Keratinocyte (primary cell): ENCODE data around the gene PAX1. TPM values are rescaled to one million over a fixed set of nuclear protein-coding genes. Genes with fewer than 3 reads are reported as not detected.

Experiments used
- DNase-seq: peaks from one replicate; pipeline ENCODE4 v3.0.0-alpha.2; 2011; ENCODE audit warnings: low read depth, missing footprints, low spot score
- FAIRE-seq: peaks from 2 replicates; lab custom pipeline; 2011; peaks lifted over from hg19 to GRCh38; lab: Jason Lieb, UNC
- H2AFZ ChIP-seq: 2 replicates; pipeline ENCODE4 v1.6.0; 2012; ENCODE audit warnings: low read length, control low read depth, inconsistent platforms; ENCODE audit not compliant: control insufficient read depth
- H3K27ac ChIP-seq: 2 replicates; pipeline ENCODE4 v1.5.1; 2011; ENCODE audit warnings: low read length; ENCODE audit not compliant: control insufficient read depth, insufficient read depth
- H3K27me3 ChIP-seq: 3 replicates; pipeline ENCODE4 v1.6.0; 2011; ENCODE audit warnings: low read length; ENCODE audit not compliant: control insufficient read depth, insufficient read depth; ENCODE audit errors: extremely low read depth
- H3K36me3 ChIP-seq, 2 experiments: 2 replicates in 1 of 2; 3 replicates in 1 of 2; pipeline ENCODE4 v1.5.1; 2011; ENCODE audit warnings: low read length in 2 of 2, mild to moderate bottlenecking in 1 of 2; ENCODE audit not compliant: control insufficient read depth in 2 of 2, insufficient read depth in 2 of 2; ENCODE audit errors: extremely low read depth in 1 of 2
- H3K4me1 ChIP-seq: 3 replicates; pipeline ENCODE4 v1.5.1; 2011; ENCODE audit warnings: low read length; ENCODE audit not compliant: control insufficient read depth, insufficient read depth; ENCODE audit errors: extremely low read depth
- H3K4me2 ChIP-seq: 3 replicates; pipeline ENCODE4 v1.6.0; 2011; ENCODE audit warnings: low read depth, low read length; ENCODE audit not compliant: control insufficient read depth, insufficient read depth; ENCODE audit errors: extremely low read depth
- H3K4me3 ChIP-seq, 3 experiments: fragments of 200-600 bp in 1 of 3; sonication (generic) in 1 of 3; 2 replicates in 2 of 3; 3 replicates in 1 of 3; pipeline ENCODE4 v1.5.1; 2011 to 2016; ENCODE audit warnings: low read length in 3 of 3, mild to moderate bottlenecking in 3 of 3, control low read depth in 2 of 3, inconsistent platforms in 1 of 3, low read depth in 1 of 3, mixed read lengths in 1 of 3, mixed run types in 1 of 3, moderate library complexity in 1 of 3; ENCODE audit not compliant: control insufficient read depth in 2 of 3, insufficient read depth in 2 of 3; ENCODE audit errors: extremely low read depth in 1 of 3
- H3K79me2 ChIP-seq: 2 replicates; pipeline ENCODE4 v1.6.0; 2012; ENCODE audit warnings: low read length; ENCODE audit not compliant: control insufficient read depth, insufficient read depth
- H3K9ac ChIP-seq: 3 replicates; pipeline ENCODE4 v1.6.0; 2011; ENCODE audit warnings: low read length; ENCODE audit not compliant: control insufficient read depth, insufficient read depth; ENCODE audit errors: extremely low read depth
- H3K9me1 ChIP-seq: 3 replicates; pipeline ENCODE4 v1.6.0; 2011; ENCODE audit warnings: low read length; ENCODE audit not compliant: control insufficient read depth, insufficient read depth; ENCODE audit errors: extremely low read depth
- H3K9me3 ChIP-seq: 2 replicates; pipeline ENCODE4 v1.5.1; 2012; ENCODE audit warnings: low read depth, low read length; ENCODE audit not compliant: control insufficient read depth
- H4K20me1 ChIP-seq: 3 replicates; pipeline ENCODE4 v1.6.0; 2011; ENCODE audit warnings: low read length; ENCODE audit not compliant: control insufficient read depth, insufficient read depth; ENCODE audit errors: extremely low read depth
- EZH2 ChIP-seq: IDR thresholded peaks from one replicate; pipeline ENCODE4 v1.6.1; 2012; ENCODE audit warnings: inconsistent platforms, mild to moderate bottlenecking, low read length, moderate library complexity
- dilution Hi-C: fragments of 300-500 bp; cut with MboI; formaldehyde crosslinking; loops from one replicate; pipeline ENCODE4 v1.7.0; 2020; ENCODE audit warnings: low sequenced_read_pairs; ENCODE audit not compliant: extremely low pct_ligation_motif_present
- polyA plus RNA-seq, 5 experiments: library from polyadenylated mRNA; depleted of rRNA in 3 of 5; stranded (reverse) in 3 of 5; stranded (forward) in 1 of 5; unstranded in 1 of 5; fragments of >200 nt; gene quantifications; 1 replicate in 1 of 5; 2 replicates in 3 of 5; 3 replicates in 1 of 5; pipeline versions ENCODE4 v1.2.1 to v1.2.3, GENCODE V29; 2011 to 2012; ENCODE audit warnings: missing spikeins in 2 of 5, low read depth in 1 of 5, low replicate concordance in 1 of 5
- TF ChIP-seq, protein P1 (sequence below), 3 experiments: IDR thresholded peaks in 1 of 3; conservative IDR thresholded peaks in 1 of 3; optimal IDR thresholded peaks in 1 of 3; 2 replicates in 2 of 3; 3 replicates in 1 of 3; pipeline versions ENCODE3 to v1.5.1; 2011; ENCODE audit warnings: low read length in 3 of 3, mild to moderate bottlenecking in 3 of 3, moderate library complexity in 2 of 3, control low read depth in 1 of 3, inconsistent platforms in 1 of 3; ENCODE audit not compliant: insufficient read depth in 2 of 3; ENCODE audit errors: extremely low read depth in 1 of 3

PAX1 gene
- polyA plus RNA-seq, 1 donor (not counting 4 experiments of a cell fraction or from before 2014, with no cell fraction given) = not detected

- Histone ChIP-seq H3K4me3 (no peak overlapping the region), H3K36me3 (no peaks in the 10 kb centered on the region), H3K27me3 (peaks cover 65% of the 10 kb centered on the region), H3K4me1 (no peaks in the 10 kb centered on the region), H3K79me2 (no peaks in the 10 kb centered on the region), H4K20me1 (no peaks in the 10 kb centered on the region), H2AFZ (no peak overlapping the region), H3K9me3 (no peaks in the 10 kb centered on the region), H3K9me1 (no peaks in the 10 kb centered on the region), H3K9ac (no peak overlapping the region), H3K4me2 (no peak overlapping the region), H3K27ac (no peak overlapping the region)
- dilution Hi-C loops = no loop called here
- no peak for TF ChIP-seq EZH2
- TF ChIP-seq, protein P1, sequence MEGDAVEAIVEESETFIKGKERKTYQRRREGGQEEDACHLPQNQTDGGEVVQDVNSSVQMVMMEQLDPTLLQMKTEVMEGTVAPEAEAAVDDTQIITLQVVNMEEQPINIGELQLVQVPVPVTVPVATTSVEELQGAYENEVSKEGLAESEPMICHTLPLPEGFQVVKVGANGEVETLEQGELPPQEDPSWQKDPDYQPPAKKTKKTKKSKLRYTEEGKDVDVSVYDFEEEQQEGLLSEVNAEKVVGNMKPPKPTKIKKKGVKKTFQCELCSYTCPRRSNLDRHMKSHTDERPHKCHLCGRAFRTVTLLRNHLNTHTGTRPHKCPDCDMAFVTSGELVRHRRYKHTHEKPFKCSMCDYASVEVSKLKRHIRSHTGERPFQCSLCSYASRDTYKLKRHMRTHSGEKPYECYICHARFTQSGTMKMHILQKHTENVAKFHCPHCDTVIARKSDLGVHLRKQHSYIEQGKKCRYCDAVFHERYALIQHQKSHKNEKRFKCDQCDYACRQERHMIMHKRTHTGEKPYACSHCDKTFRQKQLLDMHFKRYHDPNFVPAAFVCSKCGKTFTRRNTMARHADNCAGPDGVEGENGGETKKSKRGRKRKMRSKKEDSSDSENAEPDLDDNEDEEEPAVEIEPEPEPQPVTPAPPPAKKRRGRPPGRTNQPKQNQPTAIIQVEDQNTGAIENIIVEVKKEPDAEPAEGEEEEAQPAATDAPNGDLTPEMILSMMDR (optimal IDR thresholded peaks at IDR 0.05 in 1 of 3, IDR thresholded peaks at IDR 0.05 in 1 of 3, conservative IDR thresholded peaks at IDR 0.05 in 1 of 3; ENCODE audit: extremely low read depth in 1 of 3, insufficient read depth in 2 of 3, low read length in 3 of 3) = no peak
- DNase-seq = no peak
- FAIRE-seq = no peak
These were observed 8.0 kb downstream of the PAX1 start for GRCh38 chr20:21713470-21713869.

- Histone ChIP-seq H3K79me2 (no peaks in the 10 kb centered on the region), H2AFZ (no peak overlapping the region), H3K27ac (no peak overlapping the region), H3K9me3 (no peaks in the 10 kb centered on the region), H3K27me3 (peaks cover 61% of the 10 kb centered on the region), H3K9me1 (no peaks in the 10 kb centered on the region), H3K36me3 (no peaks in the 10 kb centered on the region), H3K4me1 (no peaks in the 10 kb centered on the region), H3K4me3 (no peak overlapping the region), H3K9ac (no peak overlapping the region), H3K4me2 (no peak overlapping the region), H4K20me1 (no peaks in the 10 kb centered on the region)
- no peak for DNase-seq
- TF ChIP-seq EZH2 = no peak
- TF ChIP-seq, protein P1 (optimal IDR thresholded peaks at IDR 0.05 in 1 of 3, IDR thresholded peaks at IDR 0.05 in 1 of 3, conservative IDR thresholded peaks at IDR 0.05 in 1 of 3; ENCODE audit: extremely low read depth in 1 of 3, insufficient read depth in 2 of 3, low read length in 3 of 3) = no peak
- dilution Hi-C loops = no loop called here
- FAIRE-seq = no peak
These were observed 8.4 kb downstream of the PAX1 start for GRCh38 chr20:21713901-21714296.
